A549 treated with Mapracorat at 1 μM for 4 hours (cell line): ENCODE results near the gene TNIP3. TPM values are rescaled to one million over a fixed set of nuclear protein-coding genes. Genes with fewer than 3 reads are reported as not detected.

ENCODE experiments used
- total RNA-seq: library from RNA; stranded (reverse); fragments of 200-300 nt; extraction: Qiagen RNA extraction; gene quantifications from 5 replicates; pipeline ENCODE4 v1.2.3, GENCODE V29; 2022

Gene TNIP3, protein sequence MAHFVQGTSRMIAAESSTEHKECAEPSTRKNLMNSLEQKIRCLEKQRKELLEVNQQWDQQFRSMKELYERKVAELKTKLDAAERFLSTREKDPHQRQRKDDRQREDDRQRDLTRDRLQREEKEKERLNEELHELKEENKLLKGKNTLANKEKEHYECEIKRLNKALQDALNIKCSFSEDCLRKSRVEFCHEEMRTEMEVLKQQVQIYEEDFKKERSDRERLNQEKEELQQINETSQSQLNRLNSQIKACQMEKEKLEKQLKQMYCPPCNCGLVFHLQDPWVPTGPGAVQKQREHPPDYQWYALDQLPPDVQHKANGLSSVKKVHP
- total RNA-seq = 0.12 to 0.56 TPM (median 0.44 TPM) in 5 replicates

DNA sequence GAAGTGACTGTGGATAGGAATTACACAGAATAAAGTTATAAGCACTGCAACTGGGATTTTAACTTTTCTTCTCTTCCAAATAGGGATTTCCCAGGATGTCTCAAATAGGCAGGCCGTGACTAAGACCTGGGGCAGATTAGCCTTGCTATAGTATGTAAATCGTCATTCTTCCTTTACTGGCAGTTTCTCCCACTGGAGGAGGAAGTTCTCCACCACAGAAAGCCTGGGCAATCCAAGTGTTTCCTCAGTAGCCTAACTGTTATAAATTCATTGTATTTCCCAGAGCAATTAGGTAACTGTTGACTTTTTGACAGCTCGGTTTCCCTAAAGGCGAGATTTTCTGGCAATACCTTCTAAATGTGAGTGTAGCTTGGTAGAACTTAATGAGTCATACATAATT lies at the start of gene TNIP3:
TSS of gene TNIP3 (minus strand) at position 31 of the 400 bp plus-strand sequence. CDS start 196 bp downstream, outside the sequence.

Other genes starting within 250 kb of the TNIP3 start
- gene PRDM5, start 241.6 kb downstream of the TNIP3 start, total RNA-seq = 3.5 to 5.4 TPM (median 4.5 TPM) in 5 replicates
- gene NDNF, start 91.8 kb downstream of the TNIP3 start, total RNA-seq = not detected in 5 replicates
- not detected in 5 replicates for gene QRFPR, start 216.7 kb upstream of the TNIP3 start, total RNA-seq